BE2C (cell line): ENCODE measurements around the gene YJU2.
A peak's percentile ranks its signal among the peaks of the same experiment; 100 is the strongest.
"Not testable (repeated sequence)": the region's sequence is repeated elsewhere in the genome, so short reads cannot be mapped to it uniquely, and the experiment has no call there.

Experiments used
- DNase-seq: peaks from one replicate; pipeline ENCODE4 v3.0.0-alpha.2; 2020
- H3K27me3 ChIP-seq: fragments of 250-450 bp; sonication (Bioruptor Pico); 2 replicates; pipeline ENCODE4 v1.5.1; 2020; ENCODE audit warnings: mild to moderate bottlenecking
- H3K36me3 ChIP-seq: fragments of 250-450 bp; sonication (Bioruptor Pico); 2 replicates; pipeline ENCODE4 v1.5.1; 2020; ENCODE audit warnings: mild to moderate bottlenecking
- H3K4me1 ChIP-seq: fragments of 250-450 bp; sonication (Bioruptor Pico); 2 replicates; pipeline ENCODE4 v1.5.1; 2020
- H3K4me3 ChIP-seq: 2 replicates; pipeline ENCODE4 v1.5.1; 2011; ENCODE audit warnings: low read depth, low read length
- H3K9me3 ChIP-seq: fragments of 250-450 bp; sonication (Bioruptor Pico); 2 replicates; pipeline ENCODE4 v1.5.1; 2020
- TF ChIP-seq, protein P1 (sequence below): IDR thresholded peaks from 2 replicates; pipeline ENCODE4 v1.5.1; 2012; ENCODE audit warnings: mild to moderate bottlenecking, low read depth, low read length

YJU2 gene

GRCh38 chr19:4279530-4280422, 32.9 kb downstream of the YJU2 start:
- Histone ChIP-seq H3K4me3 (peak overlapping the region; percentile 91), H3K36me3 (peaks cover 39% of the 10 kb centered on the region), H3K27me3 (no peaks in the 10 kb centered on the region), H3K9me3 (no peaks in the 10 kb centered on the region), H3K4me1 (peaks cover 8% of the 10 kb centered on the region)
- TF ChIP-seq, protein P1, sequence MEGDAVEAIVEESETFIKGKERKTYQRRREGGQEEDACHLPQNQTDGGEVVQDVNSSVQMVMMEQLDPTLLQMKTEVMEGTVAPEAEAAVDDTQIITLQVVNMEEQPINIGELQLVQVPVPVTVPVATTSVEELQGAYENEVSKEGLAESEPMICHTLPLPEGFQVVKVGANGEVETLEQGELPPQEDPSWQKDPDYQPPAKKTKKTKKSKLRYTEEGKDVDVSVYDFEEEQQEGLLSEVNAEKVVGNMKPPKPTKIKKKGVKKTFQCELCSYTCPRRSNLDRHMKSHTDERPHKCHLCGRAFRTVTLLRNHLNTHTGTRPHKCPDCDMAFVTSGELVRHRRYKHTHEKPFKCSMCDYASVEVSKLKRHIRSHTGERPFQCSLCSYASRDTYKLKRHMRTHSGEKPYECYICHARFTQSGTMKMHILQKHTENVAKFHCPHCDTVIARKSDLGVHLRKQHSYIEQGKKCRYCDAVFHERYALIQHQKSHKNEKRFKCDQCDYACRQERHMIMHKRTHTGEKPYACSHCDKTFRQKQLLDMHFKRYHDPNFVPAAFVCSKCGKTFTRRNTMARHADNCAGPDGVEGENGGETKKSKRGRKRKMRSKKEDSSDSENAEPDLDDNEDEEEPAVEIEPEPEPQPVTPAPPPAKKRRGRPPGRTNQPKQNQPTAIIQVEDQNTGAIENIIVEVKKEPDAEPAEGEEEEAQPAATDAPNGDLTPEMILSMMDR = peak; percentile 11; the same call in 1 of the 2 replicates
- DNase-seq = no peak

DNA sequence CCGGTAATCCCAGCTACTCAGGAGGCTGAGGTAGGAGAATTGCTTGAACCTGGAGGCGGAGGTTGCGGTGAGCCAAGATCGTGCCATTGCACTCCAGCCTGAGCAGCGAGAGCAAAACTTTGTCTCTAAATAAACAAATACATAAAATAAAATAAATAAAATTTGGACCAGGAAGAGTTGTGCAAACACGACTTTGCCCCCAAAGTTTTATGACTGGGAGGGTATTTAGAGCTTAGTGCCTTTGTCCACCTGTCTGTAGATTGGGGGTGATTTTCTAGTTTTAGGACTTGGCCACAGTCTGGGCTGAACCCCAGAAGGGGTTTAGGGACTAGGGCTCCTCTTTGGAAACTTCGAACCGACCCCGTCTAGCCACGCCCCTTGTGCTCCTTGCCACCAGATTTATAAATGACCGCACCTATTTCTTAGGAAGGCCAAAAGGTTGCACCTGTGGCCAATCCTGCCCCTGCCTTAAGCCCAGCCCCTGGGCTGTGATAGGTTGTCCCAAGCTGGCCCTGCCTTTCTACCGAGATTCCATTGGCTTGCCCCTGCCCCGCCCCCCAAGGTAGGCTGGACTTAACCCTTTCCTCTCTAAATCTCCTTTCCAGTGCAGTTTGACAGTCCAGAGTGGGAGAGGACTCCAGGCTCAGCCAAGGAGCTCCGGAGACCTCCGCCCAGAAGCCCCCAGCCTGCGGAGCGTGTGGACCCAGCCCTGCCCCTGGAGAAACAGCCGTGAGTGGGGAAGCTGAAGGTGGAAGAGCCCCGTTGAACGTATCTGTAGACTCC, 37.5 kb downstream of the YJU2 start:
- H3K9me3 ChIP-seq = no peaks in the 10 kb centered on the region
- peaks cover 3% of the 10 kb centered on the region for H3K4me1 ChIP-seq
- TF ChIP-seq, protein P1 = no peak
- H3K36me3 ChIP-seq = peaks cover 76% of the 10 kb centered on the region
- no peak overlapping the region for H3K4me3 ChIP-seq
- peak; percentile 81 for DNase-seq
- no peaks in the 10 kb centered on the region for H3K27me3 ChIP-seq

DNA sequence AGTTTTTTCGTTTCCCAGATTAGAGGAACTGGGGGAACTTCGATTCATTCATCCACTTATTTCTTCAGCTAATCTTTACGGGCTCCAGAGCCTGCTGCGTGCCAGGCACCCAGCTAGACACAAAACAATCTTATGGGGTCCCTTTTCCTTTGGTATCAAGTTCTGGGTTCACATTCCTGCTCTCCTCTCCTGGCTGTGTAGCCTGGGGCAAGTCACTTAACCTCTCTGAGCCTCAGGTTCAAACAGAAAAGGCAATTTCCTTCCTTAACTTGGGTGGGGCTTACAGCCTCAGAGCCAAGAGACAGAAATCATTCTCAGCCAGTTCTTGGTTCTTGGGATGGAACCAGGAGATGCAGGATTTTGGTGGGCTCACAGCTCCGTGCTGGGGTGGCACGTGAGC, 38.1 kb downstream of the YJU2 start:
- H3K27me3 ChIP-seq = no peaks in the 10 kb centered on the region
- no peaks in the 10 kb centered on the region for H3K9me3 ChIP-seq
- H3K4me3 ChIP-seq = no peak overlapping the region
- peaks cover 3% of the 10 kb centered on the region for H3K4me1 ChIP-seq
- peaks cover 75% of the 10 kb centered on the region for H3K36me3 ChIP-seq
- DNase-seq = no peak
- TF ChIP-seq, protein P1 = no peak

GRCh38 chr19:4286141-4286540, 39.3 kb downstream of the YJU2 start:
- not testable (repeated sequence) for H3K4me1 ChIP-seq, H3K9me3 ChIP-seq, H3K27me3 ChIP-seq, H3K4me3 ChIP-seq, DNase-seq
- H3K36me3 ChIP-seq = peaks cover 83% of the 10 kb centered on the region

DNA sequence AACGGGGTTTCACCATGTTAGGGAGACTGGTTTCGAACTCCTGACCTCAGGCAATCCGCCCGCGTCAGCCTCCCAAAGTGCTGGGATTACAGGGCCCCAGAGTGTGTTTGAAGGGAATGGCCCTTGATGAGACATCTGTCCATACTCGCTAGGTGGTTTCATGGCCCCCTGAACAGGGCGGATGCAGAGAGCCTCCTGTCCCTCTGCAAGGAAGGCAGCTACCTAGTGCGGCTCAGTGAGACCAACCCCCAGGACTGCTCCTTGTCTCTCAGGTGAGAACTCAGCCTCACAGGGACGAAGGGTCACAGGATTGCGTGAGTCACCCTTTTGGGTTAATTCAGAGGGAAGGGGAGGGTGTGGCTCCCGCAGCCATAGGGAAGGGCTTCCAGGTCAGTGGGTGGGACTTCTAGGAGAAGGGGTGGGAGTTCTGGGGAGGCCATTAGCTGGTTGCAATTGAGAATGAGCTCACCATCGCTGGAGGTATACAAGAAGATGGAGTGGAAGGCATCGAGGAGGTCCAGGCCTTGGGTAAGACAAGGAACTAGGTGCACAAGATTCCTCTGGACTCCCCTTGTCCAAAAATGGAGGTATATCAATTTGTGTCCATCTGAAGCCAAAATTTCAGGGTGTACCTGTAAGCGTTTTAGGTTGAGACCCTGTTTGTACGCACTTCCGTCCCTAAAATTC, 41.4 kb downstream of the YJU2 start:
- TF ChIP-seq, protein P1 = no peak
- peaks cover 70% of the 10 kb centered on the region for H3K36me3 ChIP-seq
- peaks cover 11% of the 10 kb centered on the region for H3K4me1 ChIP-seq
- no peak overlapping the region for H3K4me3 ChIP-seq
- DNase-seq = no peak
- no peaks in the 10 kb centered on the region for H3K27me3 ChIP-seq
- no peaks in the 10 kb centered on the region for H3K9me3 ChIP-seq

- Histone ChIP-seq H3K36me3 (peaks cover 41% of the 10 kb centered on the region), H3K27me3 (no peaks in the 10 kb centered on the region), H3K9me3 (no peaks in the 10 kb centered on the region), H3K4me3 (no peak overlapping the region), H3K4me1 (peaks cover 8% of the 10 kb centered on the region)
- TF ChIP-seq, protein P1 = no peak
- no peak for DNase-seq
Observed at GRCh38 chr19:4291184-4291732, 44.4 kb downstream of the YJU2 start.
